RWPE1 (cell line): Measurements from ENCODE around the gene SMPD3.

ENCODE experiments used
- CTCF ChIA-PET: fragments of 350-600 bp; sonication (Branson Sonifier 250); formaldehyde crosslinking; extraction: SDS; loops from one replicate; lab custom pipeline; 2021; lab: Yijun Ruan, JAX
- POLR2A ChIA-PET: fragments of 400-600 bp; formaldehyde crosslinking; extraction: SDS; loops from one replicate; lab custom pipeline; 2020; ENCODE audit warnings: antibody characterized with exemption; ENCODE audit not compliant: low non-redundant PET; lab: Yijun Ruan, JAX
- DNase-seq: peaks from one replicate; pipeline ENCODE4 v3.0.0; 2012; ENCODE audit warnings: low spot score
- H3K27ac ChIP-seq: fragments of 450-650 bp; 2 replicates; pipeline ENCODE4 v1.5.1; 2017
- CTCF ChIP-seq: fragments of 450-650 bp; conservative IDR thresholded peaks from 2 replicates; pipeline ENCODE4 v1.5.1; 2017; ENCODE audit warnings: low read depth, mild to moderate bottlenecking

The SMPD3 gene

DNA sequence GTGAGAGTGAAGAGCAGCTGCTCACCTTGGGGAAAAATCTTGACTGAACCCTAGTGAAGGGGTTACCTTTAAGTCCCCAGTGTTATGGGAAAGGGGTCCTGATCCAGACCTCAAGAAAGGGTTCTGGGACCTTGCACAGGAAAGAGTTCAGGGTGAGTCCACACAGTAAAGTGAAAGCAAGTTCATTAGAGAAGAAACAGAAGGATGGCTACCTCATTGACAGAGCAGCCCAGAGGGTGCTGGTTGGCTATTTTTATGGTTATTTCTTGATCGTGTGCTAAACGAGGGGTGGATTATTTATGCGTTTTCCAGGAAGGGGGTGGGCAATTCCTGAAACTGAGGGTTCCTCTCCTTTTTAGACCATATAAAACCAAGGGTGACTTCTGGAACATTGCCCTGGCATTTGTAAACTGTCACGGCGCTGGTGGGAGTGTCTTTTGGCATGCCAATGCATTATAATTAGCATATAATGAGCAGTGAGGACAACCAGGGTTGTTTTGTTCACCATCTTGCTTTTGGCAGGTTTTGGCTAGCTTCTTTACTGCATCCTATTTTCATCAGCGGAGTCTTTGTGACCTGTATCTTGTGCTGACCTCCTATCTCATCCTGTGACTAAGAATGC is 58.4 kb downstream of the SMPD3 start:
- H3K27ac ChIP-seq = no peak overlapping the region
- ChIA-PET CTCF (no interaction called here), POLR2A (no interaction called here)
- DNase-seq = no peak
- no peak for TF ChIP-seq CTCF

- no peak for TF ChIP-seq CTCF
- ChIA-PET POLR2A (no interaction called here), CTCF (no interaction called here)
- no peak for DNase-seq
- no peak overlapping the region for H3K27ac ChIP-seq
Measured at GRCh38 chr16:68389006-68389405, 59.3 kb downstream of the SMPD3 start.

- no peak for TF ChIP-seq CTCF
- H3K27ac ChIP-seq = no peak overlapping the region
- ChIA-PET CTCF (no interaction called here), POLR2A (no interaction called here)
- DNase-seq = no peak
Measured at GRCh38 chr16:68388124-68388523, 60.2 kb downstream of the SMPD3 start.

GRCh38 chr16:68387301-68387700 is 61.0 kb downstream of the SMPD3 start:
- DNase-seq = no peak
- TF ChIP-seq CTCF = no peak
- POLR2A ChIA-PET = no interaction called here
- CTCF ChIA-PET = interaction anchor here (0.6 kb wide), 1 partner anchor 123 kb away, joined by 3 read pairs; no protein-coding TSS in a partner anchor
- H3K27ac ChIP-seq = no peak overlapping the region

DNA sequence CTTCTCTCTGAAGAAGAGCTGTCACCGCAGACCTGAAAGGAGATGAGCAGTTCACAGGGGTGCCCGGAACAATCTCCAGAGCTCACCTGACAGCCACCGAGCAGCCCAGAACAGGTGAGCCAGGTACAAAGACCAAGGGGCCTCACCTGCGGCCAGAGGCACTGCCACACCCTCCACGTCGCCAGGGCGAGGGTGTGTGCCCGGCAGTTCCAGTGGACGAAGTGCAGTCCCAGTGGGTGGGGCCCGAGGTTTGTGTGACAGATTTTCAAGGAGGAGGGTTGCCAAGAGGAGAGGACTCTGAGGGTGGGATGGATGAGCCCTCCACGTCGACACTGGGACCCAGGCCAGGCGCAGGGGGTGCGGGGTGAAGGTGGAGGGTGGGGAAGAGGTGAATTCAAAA is 61.7 kb downstream of the SMPD3 start:
- DNase-seq = no peak
- H3K27ac ChIP-seq = no peak overlapping the region
- ChIA-PET POLR2A (no interaction called here), CTCF (no interaction called here)
- no peak for TF ChIP-seq CTCF

DNA sequence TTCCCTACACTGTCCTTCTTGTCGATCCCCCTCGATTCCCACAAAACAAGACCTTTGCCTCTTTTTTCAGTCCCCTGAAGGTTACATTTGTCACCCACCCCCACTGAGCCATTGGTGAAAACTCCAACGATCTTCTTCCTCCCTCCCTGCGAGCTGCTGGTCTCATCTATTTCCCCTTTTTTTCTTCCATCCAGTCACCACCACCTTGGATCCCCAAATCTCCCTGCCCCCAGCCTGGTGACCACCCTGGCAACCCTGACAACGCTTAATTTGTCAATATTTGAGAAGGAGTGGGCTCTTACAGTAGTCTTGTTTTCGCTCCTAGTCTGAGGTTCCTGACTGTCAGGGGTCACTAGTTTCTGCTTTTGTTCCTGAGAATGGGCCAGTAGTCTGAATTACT is 62.9 kb downstream of the SMPD3 start:
- DNase-seq = no peak
- H3K27ac ChIP-seq = no peak overlapping the region
- ChIA-PET POLR2A (no interaction called here), CTCF (interaction anchor here (0.6 kb wide), 1 partner anchor 909 kb away, joined by 4 read pairs; no protein-coding TSS in a partner anchor)
- no peak for TF ChIP-seq CTCF
